K562 (cell line): Measurements from ENCODE around the gene TSPAN3. TPM values are rescaled to one million over a fixed set of nuclear protein-coding genes. Genes with fewer than 3 reads are reported as not detected.

ENCODE experiments used
- ATAC-seq: fragments of 200-7000 bp; cut with Tn5 transposase; 3 replicates; pipeline ENCODE4 v1.9.1; 2020; ENCODE audit warnings: moderate library complexity
- BruUV-seq: library from RNA; stranded (reverse); fragments of 400-500 nt; replicated peaks from 2 replicates; lab custom pipeline; 2021; lab: Mats Ljungman, UMichigan
- CTCF ChIA-PET: fragments of 300-600 bp; formaldehyde crosslinking; extraction: SDS; loops from one replicate; lab custom pipeline; 2021; ENCODE audit warnings: low intra/inter-chr PET ratio; lab: Yijun Ruan, JAX
- POLR2A ChIA-PET: fragments of 300-600, 350-650 bp; sonication (Branson Sonifier 250); formaldehyde crosslinking; extraction: SDS; loops from one replicate; lab custom pipeline; 2021; ENCODE audit warnings: antibody characterized with exemption, inconsistent platforms; lab: Yijun Ruan, JAX
- DNase-seq, 4 experiments: peaks; one replicate each; pipeline versions ENCODE4 v3.0.0 to v3.0.0-alpha.2; 2011 to 2018; ENCODE audit warnings: low spot score in 3 of 4, mixed read lengths in 3 of 4; ENCODE audit errors: extremely low read depth in 1 of 4
- FAIRE-seq: peaks from 2 replicates; lab custom pipeline; 2011; peaks lifted over from hg19 to GRCh38; lab: Jason Lieb, UNC
- H2AFZ ChIP-seq: 2 replicates; pipeline ENCODE4 v1.6.0; 2011; ENCODE audit warnings: low read depth, low read length, control low read depth, inconsistent platforms
- H3K27ac ChIP-seq: fragments of 200-600 bp; 3 replicates; pipeline ENCODE4 v1.8.0; 2011; ENCODE audit warnings: low read depth, mild to moderate bottlenecking, control low read depth, inconsistent platforms, low read length, moderate library complexity, mixed read lengths; ENCODE audit errors: extremely low read depth
- H3K27me3 ChIP-seq, 2 experiments: fragments of 300-600 bp in 1 of 2; 2 replicates in 1 of 2; 3 replicates in 1 of 2; pipeline versions ENCODE4 v1.6.0 to v1.8.0; 2011; ENCODE audit warnings: inconsistent platforms in 2 of 2, low read length in 2 of 2, mild to moderate bottlenecking in 1 of 2, mixed read lengths in 1 of 2, moderate library complexity in 1 of 2; ENCODE audit not compliant: control insufficient read depth in 2 of 2, insufficient read depth in 2 of 2
- H3K36me3 ChIP-seq: fragments of 300-600 bp; 3 replicates; pipeline ENCODE4 v1.8.0; 2011; ENCODE audit warnings: mild to moderate bottlenecking, low read length, inconsistent platforms; ENCODE audit not compliant: control insufficient read depth, insufficient read depth
- H3K4me1 ChIP-seq, 2 experiments: fragments of 200-600 bp in 1 of 2; replicated peaks in 1 of 2; 2 replicates in 1 of 2; 3 replicates in 1 of 2; pipeline versions ENCODE4 v1.5.1 to v1.8.0; 2011; ENCODE audit warnings: inconsistent platforms in 2 of 2, low read length in 2 of 2, mild to moderate bottlenecking in 1 of 2, mixed read lengths in 1 of 2, moderate library complexity in 1 of 2; ENCODE audit not compliant: control insufficient read depth in 2 of 2, insufficient read depth in 2 of 2
- H3K4me2 ChIP-seq: 2 replicates; pipeline ENCODE4 v1.6.1; 2011; ENCODE audit warnings: low read length, control low read depth, inconsistent platforms, mixed read lengths; ENCODE audit not compliant: insufficient read depth
- H3K4me3 ChIP-seq: fragments of 200-600 bp; sonication (generic), shearing (Covaris generic); 2 replicates; pipeline ENCODE4 v1.5.1; 2016; ENCODE audit warnings: control low read depth, inconsistent platforms
- H3K79me2 ChIP-seq: fragments of 200-600 bp; 3 replicates; pipeline ENCODE4 v1.8.0; 2011; ENCODE audit warnings: low read length, inconsistent platforms; ENCODE audit not compliant: control insufficient read depth, insufficient read depth
- H3K9ac ChIP-seq, 2 experiments: 2 replicates each; pipeline versions ENCODE4 v1.6.0 to v1.6.1; 2011; ENCODE audit warnings: low read depth in 2 of 2, low read length in 2 of 2, control low read depth in 1 of 2, inconsistent platforms in 1 of 2, mild to moderate bottlenecking in 1 of 2, mixed read lengths in 1 of 2; ENCODE audit not compliant: insufficient read depth in 1 of 2
- H3K9me1 ChIP-seq: one replicate; pipeline ENCODE4 v1.6.0; 2011; ENCODE audit warnings: inconsistent platforms, mild to moderate bottlenecking, low read length, moderate library complexity; ENCODE audit not compliant: control insufficient read depth, insufficient read depth
- H3K9me3 ChIP-seq: replicated peaks from 2 replicates; pipeline ENCODE4 v1.5.1; 2011; ENCODE audit warnings: low read depth, low read length, inconsistent platforms; ENCODE audit not compliant: control insufficient read depth, insufficient read depth
- H4K20me1 ChIP-seq: replicated peaks from 2 replicates; pipeline ENCODE4 v1.6.1; 2011; ENCODE audit warnings: low read length, inconsistent platforms, mixed read lengths; ENCODE audit not compliant: control insufficient read depth, insufficient read depth
- ETS2 ChIP-seq: IDR thresholded peaks from 2 replicates; pipeline ENCODE4 v1.6.1; 2016; ENCODE audit warnings: borderline replicate concordance, missing genetic modification characterization, mild to moderate bottlenecking, moderate library complexity, missing compliant biosample characterization; ENCODE audit not compliant: poor library complexity, severe bottlenecking
- EWSR1 ChIP-seq: fragments of 450-650 bp; IDR thresholded peaks from 2 replicates; pipeline ENCODE4 v1.6.1; 2018; ENCODE audit warnings: borderline replicate concordance, mild to moderate bottlenecking, low read depth, moderate library complexity; ENCODE audit not compliant: partially characterized antibody
- FOXP4 ChIP-seq: sonication (generic); formaldehyde crosslinking; IDR thresholded peaks from 2 replicates; pipeline ENCODE4 v1.8.0; 2022; ENCODE audit warnings: mild to moderate bottlenecking, missing genetic modification reagents, borderline replicate concordance
- HNRNPL ChIP-seq: fragments of 200-400 bp; formaldehyde crosslinking; IDR thresholded peaks from 2 replicates; pipeline ENCODE4 v1.6.1; 2017; ENCODE audit warnings: low read depth, mild to moderate bottlenecking, low read length
- MCM2 ChIP-seq: fragments of 450-650 bp; IDR thresholded peaks from 2 replicates; pipeline ENCODE4 v1.6.1; 2017; ENCODE audit warnings: low read depth, mild to moderate bottlenecking
- NELFE ChIP-seq: IDR thresholded peaks from 2 replicates; pipeline ENCODE4 v1.6.1; 2011; ENCODE audit warnings: mild to moderate bottlenecking; ENCODE audit not compliant: insufficient read depth, insufficient read length
- NR2F6 ChIP-seq: fragments of 450-650 bp; formaldehyde crosslinking; IDR thresholded peaks from 2 replicates; pipeline ENCODE4 v1.4.0; 2020; ENCODE audit warnings: mild to moderate bottlenecking
- SNIP1 ChIP-seq: fragments of 450-650 bp; IDR thresholded peaks from 2 replicates; pipeline ENCODE4 v1.7.1; 2017; ENCODE audit warnings: low read depth, mild to moderate bottlenecking
- SRSF7 ChIP-seq: fragments of 200-400 bp; formaldehyde crosslinking; optimal IDR thresholded peaks from 2 replicates; pipeline ENCODE3; 2017; ENCODE audit warnings: mild to moderate bottlenecking, low read depth, low read length
- TGIF2 ChIP-seq: sonication (generic); formaldehyde crosslinking; IDR thresholded peaks from 2 replicates; pipeline ENCODE4 v1.8.1; 2022; ENCODE audit warnings: mild to moderate bottlenecking, missing genetic modification reagents, moderate library complexity
- TSC22D4 ChIP-seq: fragments of 450-650 bp; IDR thresholded peaks from 2 replicates; pipeline ENCODE4 v1.6.1; 2016; ENCODE audit warnings: missing genetic modification characterization, missing biosample characterization, control low read depth
- ZNF274 ChIP-seq: IDR thresholded peaks from 2 replicates; pipeline ENCODE4 v1.6.1; 2011; ENCODE audit warnings: low read depth, mild to moderate bottlenecking, low read length, moderate library complexity, borderline replicate concordance
- ZNF282 ChIP-seq: sonication (generic); formaldehyde crosslinking; IDR thresholded peaks from 2 replicates; pipeline ENCODE4 v1.8.1; 2023; ENCODE audit warnings: missing genetic modification reagents
- ZNF384 ChIP-seq: IDR thresholded peaks from 2 replicates; pipeline ENCODE4 v1.6.1; 2012; ENCODE audit warnings: low read depth, low read length, improper control_type of control experiment
- ZNF707 ChIP-seq: fragments of 250-450 bp; sonication (Bioruptor Pico); conservative IDR thresholded peaks from 2 replicates; pipeline ENCODE4 v1.8.0; 2022; ENCODE audit warnings: inconsistent platforms, mild to moderate bottlenecking, moderate library complexity
- ZNF76 ChIP-seq: fragments of 250-450 bp; sonication (Bioruptor Pico); IDR thresholded peaks from 2 replicates; pipeline ENCODE4 v1.4.0; 2020; ENCODE audit warnings: mild to moderate bottlenecking, moderate library complexity, borderline replicate concordance
- WGBS: fragments of 100-300 bp; shearing (Covaris generic); methylation state at CpG from one replicate; pipeline ENCODE4 v1.1.6; 2016; ENCODE audit warnings: low coverage, mixed read lengths; ENCODE audit not compliant: insufficient coverage; ENCODE audit errors: missing lambda C conversion rate; 5-methylcytosine and 5-hydroxymethylcytosine counted together
- in situ Hi-C: fragments of 300-500 bp; cut with MboI; formaldehyde crosslinking; loops from 4 replicates; pipeline ENCODE4 v1.15.0; 2018; ENCODE audit warnings: inconsistent platforms, mixed read lengths
- intact Hi-C: fragments of 100-400 bp; cut with micrococcal nuclease; formaldehyde crosslinking; loops from 2 replicates; pipeline ENCODE4 v1.14.2; 2022
- polyA plus RNA-seq, 8 experiments: library from polyadenylated mRNA; depleted of rRNA in 4 of 8; stranded (reverse) in 5 of 8; unstranded in 3 of 8; fragments of >200 nt; fragmentation: Nextera tagmentation in 2 of 8; fragmentation: Illumina TruSeq in 1 of 8; extraction: Ambion mirVana in 2 of 8; extraction: Trizol in 1 of 8; gene quantifications; 2 replicates each; pipeline versions ENCODE4 v1.2.1 to v1.2.3, GENCODE V29; 2011 to 2014; ENCODE audit warnings: inconsistent platforms in 1 of 8, missing spikeins in 1 of 8
- total RNA-seq, 7 experiments: library from RNA; depleted of rRNA in 6 of 7; stranded (reverse); fragments of >200 nt in 6 of 7; fragmentation: Illumina TruSeq in 2 of 7; extraction: Trizol in 2 of 7; gene quantifications; 2 replicates each; pipeline versions ENCODE4 v1.2.1 to v1.2.3, GENCODE V29; 2011 to 2021; ENCODE audit warnings: low replicate concordance in 1 of 7
- TF ChIP-seq, protein P1 (sequence below): sonication (generic); formaldehyde crosslinking; IDR thresholded peaks from 2 replicates; pipeline ENCODE4 v1.8.1; 2022; ENCODE audit warnings: missing genetic modification reagents

Gene TSPAN3
- total and polyA plus RNA-seq, 9 of the 15 experiments (the other 6 are each of a cell fraction or from before 2014, with no cell fraction given) = 14.3 to 144 (median 71.1) TPM

- Histone ChIP-seq H3K4me2 (no peak overlapping the region), H3K9ac (no peak overlapping the region), H3K4me3 (no peak overlapping the region), H3K9me1 (no peaks in the 10 kb centered on the region), H3K36me3 (peaks cover 10% of the 10 kb centered on the region; the same call in 2 of the 3 replicates), H3K9me3 (no peaks in the 10 kb centered on the region), H3K4me1 (peaks cover 0 to 5% of the 10 kb centered on the region in 2 experiments; a peak in 1 of 5 replicates), H3K27me3 (no peaks in the 10 kb centered on the region), H3K27ac (no peak overlapping the region), H3K79me2 (peaks cover 12% of the 10 kb centered on the region; the same call in 2 of the 3 replicates), H4K20me1 (no peaks in the 10 kb centered on the region), H2AFZ (no peak overlapping the region)
- no TSS peak for BruUV-seq
- 74% methylated on average over 4 of the region's 4 CpGs for WGBS
- TF ChIP-seq ETS2 (tag) = no peak
- TF ChIP-seq ZNF384 = no peak
- TF ChIP-seq TSC22D4 = no peak
- TF ChIP-seq SRSF7 = no peak
- no peak for TF ChIP-seq ZNF76
- TF ChIP-seq ZNF282 (CRISPR knock-in tag) = no peak
- TF ChIP-seq SNIP1 = no peak
- TF ChIP-seq ZNF274 = no peak
- no peak for TF ChIP-seq NELFE
- no peak for TF ChIP-seq HNRNPL
- no peak for TF ChIP-seq EWSR1
- TF ChIP-seq, protein P1, sequence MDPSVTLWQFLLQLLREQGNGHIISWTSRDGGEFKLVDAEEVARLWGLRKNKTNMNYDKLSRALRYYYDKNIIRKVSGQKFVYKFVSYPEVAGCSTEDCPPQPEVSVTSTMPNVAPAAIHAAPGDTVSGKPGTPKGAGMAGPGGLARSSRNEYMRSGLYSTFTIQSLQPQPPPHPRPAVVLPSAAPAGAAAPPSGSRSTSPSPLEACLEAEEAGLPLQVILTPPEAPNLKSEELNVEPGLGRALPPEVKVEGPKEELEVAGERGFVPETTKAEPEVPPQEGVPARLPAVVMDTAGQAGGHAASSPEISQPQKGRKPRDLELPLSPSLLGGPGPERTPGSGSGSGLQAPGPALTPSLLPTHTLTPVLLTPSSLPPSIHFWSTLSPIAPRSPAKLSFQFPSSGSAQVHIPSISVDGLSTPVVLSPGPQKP (CRISPR knock-in tag) = no peak
- TF ChIP-seq TGIF2 (CRISPR knock-in tag) = no peak
- TF ChIP-seq NR2F6 = no peak
- no peak for TF ChIP-seq MCM2
- TF ChIP-seq FOXP4 (CRISPR knock-in tag) = no peak
- TF ChIP-seq ZNF707 (CRISPR knock-in tag) = no peak
- in situ Hi-C loops (no loop called here), intact Hi-C loops (no loop called here)
- ATAC-seq = no peak
- no peak for FAIRE-seq
- POLR2A ChIA-PET = interaction anchor here (0.6 to 2.0 kb wide), 8 partner anchors 9 to 51 kb away, joined by 3 to 8 read pairs (median 4); no protein-coding TSS in a partner anchor
- no peak for DNase-seq
- CTCF ChIA-PET = no interaction called here
Observed at GRCh38 chr15:77058468-77058867, 12.4 kb downstream of the TSPAN3 start.
